Caki2 (cell line): ENCODE results near the gene NAGS. TPM values are rescaled to one million over a fixed set of nuclear protein-coding genes. Genes with fewer than 3 reads are reported as not detected.

Source experiments
- total RNA-seq: library from RNA; depleted of rRNA; stranded (reverse); fragments of >200 nt; shearing (Covaris generic); gene quantifications from 2 replicates; pipeline ENCODE4 v1.2.3, GENCODE V29; 2014; ENCODE audit warnings: low replicate concordance; rRNA removed

Gene NAGS
- total RNA-seq, 1 experiment from 2014 or later, result 3.0 TPM

Other genes with a start within 250 kb of the NAGS start
- gene SOST, start 245.8 kb upstream of the NAGS start, total RNA-seq, result 1.8 and 2.4 TPM in 2 replicates
- gene DUSP3, start 225.6 kb upstream of the NAGS start, total RNA-seq, result 48.7 and 54.8 TPM in 2 replicates
- not detected in 2 replicates for gene CFAP97D1, start 224.2 kb upstream of the NAGS start, total RNA-seq
- gene MPP3, start 171.5 kb upstream of the NAGS start, total RNA-seq, result 10.0 and 11.6 TPM in 2 replicates
- not detected in 2 replicates for gene CD300LG, start 157.4 kb upstream of the NAGS start, total RNA-seq
- 4.8 and 8.1 TPM in 2 replicates for gene MPP2, start 97.1 kb upstream of the NAGS start, total RNA-seq
- gene PPY, start 62.1 kb upstream of the NAGS start, total RNA-seq, result not detected in 2 replicates
- gene PYY, start 50.7 kb upstream of the NAGS start, total RNA-seq, result not detected in 2 replicates
- gene TMEM101, start 10.3 kb downstream of the NAGS start, total RNA-seq, result 98.2 and 101 TPM in 2 replicates
- gene LSM12, start 62.0 kb downstream of the NAGS start, total RNA-seq, result 77.9 and 126 TPM in 2 replicates
- 42.4 and 50.6 TPM in 2 replicates for gene G6PC3, start 66.1 kb downstream of the NAGS start, total RNA-seq
- 30.9 and 38.0 TPM in 2 replicates for gene HDAC5, start 119.0 kb downstream of the NAGS start, total RNA-seq
- gene HROB, start 137.3 kb downstream of the NAGS start, total RNA-seq, result 3.0 and 5.7 TPM in 2 replicates
- gene ASB16, start 166.1 kb downstream of the NAGS start, total RNA-seq, result not detected in 2 replicates
- gene TMUB2, start 182.3 kb downstream of the NAGS start, total RNA-seq, result 37.5 and 66.0 TPM in 2 replicates
- gene ATXN7L3, start 195.3 kb downstream of the NAGS start, total RNA-seq, result 19.9 and 28.8 TPM in 2 replicates
- gene UBTF, start 215.1 kb downstream of the NAGS start, total RNA-seq, result 64.1 and 68.7 TPM in 2 replicates